ENCODE results near the gene LRRC53.

LRRC53 gene

GRCh38 chr1:74432325-74432724 is 80.1 kb downstream of the LRRC53 start:
- DNase-seq = no peak

- DNase-seq = no peak
These were observed 80.9 kb downstream of the LRRC53 start for GRCh38 chr1:74431531-74431930.

GRCh38 chr1:74430342-74430934 is 82.0 kb downstream of the LRRC53 start:
- no peak for DNase-seq

GRCh38 chr1:74429580-74429979 is 82.8 kb downstream of the LRRC53 start:
- DNase-seq = peak; percentile 91

- DNase-seq = no peak
These were observed 84.7 kb downstream of the LRRC53 start for GRCh38 chr1:74427681-74428080.

- DNase-seq = no peak
These were observed 86.0 kb downstream of the LRRC53 start for GRCh38 chr1:74426208-74426937.

GRCh38 chr1:74425676-74426075 is 86.7 kb downstream of the LRRC53 start:
- no peak for DNase-seq

- no peak for DNase-seq
These were observed 88.9 kb downstream of the LRRC53 start for GRCh38 chr1:74423471-74423870.

GRCh38 chr1:74422421-74423292 is 89.8 kb downstream of the LRRC53 start:
- DNase-seq = no peak

- DNase-seq = no peak
These were observed 91.9 kb downstream of the LRRC53 start for GRCh38 chr1:74420467-74420866.

All from NCI-H1694 (cell line).